OCI-LY1 (cell line): ENCODE results near the gene CDH23.

Experiments
- H2AFZ ChIP-seq: fragments of 200-600 bp; sonication (generic), shearing (Covaris generic); 2 replicates; pipeline ENCODE4 v1.6.0; 2014; ENCODE audit warnings: antibody characterized with exemption, mild to moderate bottlenecking, low read length
- H3F3A ChIP-seq: fragments of 200-600 bp; sonication (generic), shearing (Covaris generic); 2 replicates; pipeline ENCODE4 v1.6.0; 2014; ENCODE audit warnings: mild to moderate bottlenecking, antibody characterized with exemption, low read length, moderate library complexity; ENCODE audit not compliant: insufficient read depth
- H3K27ac ChIP-seq: fragments of 200-600 bp; sonication (generic); 2 replicates; pipeline ENCODE4 v1.5.1; 2014; ENCODE audit warnings: low read length, mixed run types, mild to moderate bottlenecking, low read depth; ENCODE audit not compliant: poor library complexity, severe bottlenecking
- H3K27me3 ChIP-seq: fragments of 200-600 bp; sonication (generic); 2 replicates; pipeline ENCODE4 v1.6.0; 2014; ENCODE audit warnings: antibody characterized with exemption, mild to moderate bottlenecking, low read length, moderate library complexity; ENCODE audit not compliant: insufficient read depth
- H3K36me3 ChIP-seq: fragments of 200-600 bp; sonication (generic); 2 replicates; pipeline ENCODE4 v1.6.1; 2014; ENCODE audit warnings: mild to moderate bottlenecking, antibody characterized with exemption, low read length, moderate library complexity, mixed read lengths; ENCODE audit not compliant: insufficient read depth
- H3K4me1 ChIP-seq: fragments of 200-600 bp; sonication (generic); 2 replicates; pipeline ENCODE4 v1.5.1; 2014; ENCODE audit warnings: mild to moderate bottlenecking, low read length, moderate library complexity; ENCODE audit not compliant: insufficient read depth, severe bottlenecking
- H3K4me2 ChIP-seq: fragments of 200-600 bp; sonication (generic), shearing (Covaris generic); 2 replicates; pipeline ENCODE4 v1.6.1; 2014; ENCODE audit warnings: low read length
- H3K4me3 ChIP-seq: fragments of 200-600 bp; sonication (generic); 2 replicates; pipeline ENCODE4 v1.5.1; 2014; ENCODE audit warnings: low read length, low read depth, mild to moderate bottlenecking, mixed read lengths; ENCODE audit not compliant: poor library complexity, severe bottlenecking
- H3K79me2 ChIP-seq: fragments of 200-600 bp; shearing (Covaris generic); 2 replicates; pipeline ENCODE4 v1.6.1; 2016; ENCODE audit warnings: mixed run types, low read length, mixed read lengths; ENCODE audit not compliant: insufficient read depth
- H3K9ac ChIP-seq: fragments of 200-600 bp; sonication (generic), shearing (Covaris generic); 2 replicates; pipeline ENCODE4 v1.6.1; 2014; ENCODE audit warnings: mild to moderate bottlenecking, low read length, mixed read lengths
- H3K9me2 ChIP-seq: fragments of 200-600 bp; sonication (generic), shearing (Covaris generic); 2 replicates; pipeline ENCODE4 v1.6.1; 2014; ENCODE audit warnings: low read depth, mild to moderate bottlenecking, low read length, mixed read lengths
- H3K9me3 ChIP-seq: fragments of 200-600 bp; shearing (Covaris generic); 2 replicates; pipeline ENCODE4 v1.6.1; 2014; ENCODE audit warnings: low read length, mixed read lengths
- H4K20me1 ChIP-seq: fragments of 200-600 bp; sonication (generic), shearing (Covaris generic); 2 replicates; pipeline ENCODE4 v1.6.0; 2016; ENCODE audit warnings: mild to moderate bottlenecking, low read length; ENCODE audit not compliant: insufficient read depth
- CTCF ChIP-seq: fragments of 200-600 bp; sonication (generic), shearing (Covaris generic); IDR thresholded peaks from 2 replicates; pipeline ENCODE4 v1.5.1; 2017; ENCODE audit warnings: mild to moderate bottlenecking, antibody characterized with exemption, low read length, moderate library complexity, mixed read lengths
- EZH2 ChIP-seq: fragments of 200-600 bp; sonication (generic), shearing (Covaris generic); IDR thresholded peaks from 2 replicates; pipeline ENCODE4 v1.8.0; 2017; ENCODE audit warnings: borderline replicate concordance, mixed run types, mild to moderate bottlenecking, antibody characterized with exemption, low read length, moderate library complexity, mixed read lengths

The CDH23 gene

DNA sequence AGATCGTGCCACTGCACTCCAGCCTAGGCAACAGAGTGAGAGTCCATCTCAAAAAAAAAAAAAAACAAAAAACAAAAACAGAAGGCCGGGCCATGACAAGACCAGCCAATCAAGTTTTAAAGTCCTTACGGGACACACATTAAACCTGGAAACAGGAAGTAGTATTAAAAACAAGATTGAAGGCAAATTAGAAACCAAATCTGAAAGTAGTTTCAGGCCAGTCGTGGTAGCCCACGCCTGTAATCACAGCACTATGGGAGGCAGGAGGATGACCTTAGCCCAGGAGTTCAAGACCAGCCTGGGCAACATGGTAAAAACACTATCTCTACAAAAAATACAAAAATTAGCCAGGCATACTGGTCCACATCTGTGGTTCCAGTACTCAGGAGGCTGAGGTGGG is 436.2 kb downstream of the CDH23 start:
- H3K9me2 ChIP-seq: no peaks in the 10 kb centered on the region
- H3K4me2 ChIP-seq: no peak overlapping the region
- TF ChIP-seq EZH2 (no peak), CTCF (no peak)
- no peak overlapping the region for H3K27ac ChIP-seq
- no peaks in the 10 kb centered on the region for H3F3A ChIP-seq
- no peaks in the 10 kb centered on the region for H4K20me1 ChIP-seq
- H3K4me3 ChIP-seq: no peak overlapping the region
- no peak overlapping the region for H3K9ac ChIP-seq
- peaks cover 25% of the 10 kb centered on the region for H3K79me2 ChIP-seq
- no peaks in the 10 kb centered on the region for H3K27me3 ChIP-seq
- no peaks in the 10 kb centered on the region for H3K9me3 ChIP-seq
- no peak overlapping the region for H2AFZ ChIP-seq
- H3K4me1 ChIP-seq: peaks cover 39% of the 10 kb centered on the region
- H3K36me3 ChIP-seq: peaks cover 63% of the 10 kb centered on the region

GRCh38 chr10:71833451-71834342 is 437.0 kb downstream of the CDH23 start:
- peaks cover 46% of the 10 kb centered on the region for H3K4me1 ChIP-seq
- no peak overlapping the region for H3K9ac ChIP-seq
- no peak overlapping the region for H3K27ac ChIP-seq
- H3K4me3 ChIP-seq: no peak overlapping the region
- TF ChIP-seq EZH2: no peak
- TF ChIP-seq CTCF: no peak
- no peaks in the 10 kb centered on the region for H3K9me2 ChIP-seq
- H3K27me3 ChIP-seq: no peaks in the 10 kb centered on the region
- no peak overlapping the region for H2AFZ ChIP-seq
- H3F3A ChIP-seq: no peaks in the 10 kb centered on the region
- no peak overlapping the region for H3K4me2 ChIP-seq
- no peaks in the 10 kb centered on the region for H3K9me3 ChIP-seq
- no peaks in the 10 kb centered on the region for H4K20me1 ChIP-seq
- peaks cover 25% of the 10 kb centered on the region for H3K79me2 ChIP-seq
- peaks cover 56% of the 10 kb centered on the region for H3K36me3 ChIP-seq

DNA sequence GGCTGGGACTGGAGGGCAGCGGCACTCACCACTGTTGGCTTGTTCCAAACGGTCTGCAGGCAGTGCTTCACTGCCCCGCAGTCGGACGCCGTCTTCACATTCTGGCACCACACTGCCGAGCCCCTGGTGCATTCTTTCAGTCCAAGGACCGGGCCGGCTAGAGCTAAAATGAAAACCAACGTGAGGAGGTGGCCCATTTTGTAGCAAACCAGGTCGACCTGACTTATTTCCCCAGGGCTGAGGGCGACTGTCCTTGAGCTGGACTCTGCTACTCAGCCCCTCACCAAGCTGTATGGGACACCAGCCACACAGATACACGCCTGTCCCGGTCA is 437.6 kb downstream of the CDH23 start:
- H3K79me2 ChIP-seq: peaks cover 25% of the 10 kb centered on the region
- no peaks in the 10 kb centered on the region for H4K20me1 ChIP-seq

More for the DNA sequence above, 437.6 kb downstream of the CDH23 start:
- Histone ChIP-seq H3K4me2 (no peak overlapping the region), H3K36me3 (peaks cover 49% of the 10 kb centered on the region), H2AFZ (no peak overlapping the region), H3F3A (no peaks in the 10 kb centered on the region), H3K4me1 (peaks cover 50% of the 10 kb centered on the region), H3K9me2 (no peaks in the 10 kb centered on the region), H3K4me3 (no peak overlapping the region), H3K9me3 (no peaks in the 10 kb centered on the region), H3K27me3 (no peaks in the 10 kb centered on the region), H3K27ac (no peak overlapping the region), H3K9ac (no peak overlapping the region)
- TF ChIP-seq EZH2 (no peak), CTCF (no peak)
